Measurements from ENCODE around the gene KATNAL2.

Gene KATNAL2

DNA sequence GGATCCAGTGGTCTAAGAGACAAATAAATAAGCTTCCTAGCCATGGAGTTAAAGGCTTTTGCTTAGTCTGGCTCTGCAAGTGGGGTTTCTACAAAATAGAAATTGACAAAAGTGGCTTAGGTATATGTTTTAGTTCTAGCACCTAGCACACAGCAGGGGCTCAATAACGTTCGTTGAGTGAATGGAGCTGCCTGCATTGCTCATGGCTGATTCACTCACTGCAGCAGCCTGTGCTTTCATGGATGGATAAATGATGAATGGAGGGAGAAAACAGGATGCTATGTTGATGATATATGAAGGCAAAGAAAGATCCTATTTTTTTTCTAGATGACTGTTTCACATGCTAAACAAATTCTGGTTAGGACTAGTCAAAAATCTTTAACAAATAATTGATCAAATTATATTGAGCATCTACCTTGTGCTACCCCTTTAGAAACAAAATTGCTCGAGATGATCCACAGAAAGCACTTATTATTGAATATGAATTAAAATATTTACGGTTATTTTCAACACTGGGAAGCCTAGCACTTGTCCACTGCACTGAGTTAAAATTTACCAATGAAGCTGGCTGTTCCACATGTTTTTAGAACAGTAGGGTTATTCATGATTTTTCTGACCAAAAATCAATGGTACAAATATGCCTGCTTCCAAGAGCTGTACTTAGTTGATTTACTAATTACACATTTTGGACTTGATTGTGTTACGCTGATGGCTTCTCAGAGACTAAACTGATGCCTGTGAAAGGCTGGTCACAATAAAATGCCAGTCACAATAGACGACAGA lies 193.3 kb downstream of the KATNAL2 start:
- TF ChIP-seq, protein P1, sequence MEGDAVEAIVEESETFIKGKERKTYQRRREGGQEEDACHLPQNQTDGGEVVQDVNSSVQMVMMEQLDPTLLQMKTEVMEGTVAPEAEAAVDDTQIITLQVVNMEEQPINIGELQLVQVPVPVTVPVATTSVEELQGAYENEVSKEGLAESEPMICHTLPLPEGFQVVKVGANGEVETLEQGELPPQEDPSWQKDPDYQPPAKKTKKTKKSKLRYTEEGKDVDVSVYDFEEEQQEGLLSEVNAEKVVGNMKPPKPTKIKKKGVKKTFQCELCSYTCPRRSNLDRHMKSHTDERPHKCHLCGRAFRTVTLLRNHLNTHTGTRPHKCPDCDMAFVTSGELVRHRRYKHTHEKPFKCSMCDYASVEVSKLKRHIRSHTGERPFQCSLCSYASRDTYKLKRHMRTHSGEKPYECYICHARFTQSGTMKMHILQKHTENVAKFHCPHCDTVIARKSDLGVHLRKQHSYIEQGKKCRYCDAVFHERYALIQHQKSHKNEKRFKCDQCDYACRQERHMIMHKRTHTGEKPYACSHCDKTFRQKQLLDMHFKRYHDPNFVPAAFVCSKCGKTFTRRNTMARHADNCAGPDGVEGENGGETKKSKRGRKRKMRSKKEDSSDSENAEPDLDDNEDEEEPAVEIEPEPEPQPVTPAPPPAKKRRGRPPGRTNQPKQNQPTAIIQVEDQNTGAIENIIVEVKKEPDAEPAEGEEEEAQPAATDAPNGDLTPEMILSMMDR (IDR thresholded peaks at IDR 0.05): no peak

DNA sequence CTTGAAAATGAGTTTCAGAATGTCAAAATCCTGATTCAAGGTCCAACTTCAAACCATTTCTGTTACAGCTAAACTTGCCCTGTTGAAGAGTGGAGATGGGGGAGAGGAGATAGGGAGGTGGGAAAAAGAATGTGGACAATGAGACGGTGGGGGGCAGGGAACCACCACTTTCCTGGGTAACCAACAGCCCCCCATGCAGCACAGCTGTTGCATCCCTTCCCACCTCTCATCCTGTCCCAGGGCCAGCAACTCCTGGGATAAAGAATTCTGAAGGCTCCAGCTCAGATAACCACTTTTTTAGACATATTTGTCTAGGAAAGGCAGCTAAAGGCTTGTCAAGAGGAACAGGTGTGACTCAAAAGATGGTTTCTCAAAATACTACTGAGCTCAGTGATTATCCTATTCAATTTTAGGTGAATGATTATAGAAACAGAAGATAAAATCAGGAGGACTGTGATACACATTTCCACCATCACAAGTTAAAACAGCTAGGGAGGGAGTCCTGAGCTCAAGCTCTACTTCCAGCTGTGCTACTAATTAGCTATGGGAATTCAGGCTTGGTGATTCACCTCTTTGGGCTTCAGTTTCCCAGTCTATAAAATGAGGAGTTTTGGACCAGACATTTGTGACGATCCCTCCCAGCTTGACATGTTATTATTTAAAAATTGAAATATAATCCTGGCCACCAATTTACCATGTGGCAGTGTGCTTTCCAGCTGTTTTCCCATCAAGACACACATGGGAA lies 196.6 kb downstream of the KATNAL2 start:
- DNase-seq (ENCODE audit: low spot score): no peak
- TF ChIP-seq, protein P1 (IDR thresholded peaks at IDR 0.05): no peak

More for the DNA sequence above, 193.3 kb downstream of the KATNAL2 start:
- Histone ChIP-seq H3K4me3 (no peak overlapping the region), H3K27ac (no peak overlapping the region)
- no peak for DNase-seq (ENCODE audit: low spot score)

DNA sequence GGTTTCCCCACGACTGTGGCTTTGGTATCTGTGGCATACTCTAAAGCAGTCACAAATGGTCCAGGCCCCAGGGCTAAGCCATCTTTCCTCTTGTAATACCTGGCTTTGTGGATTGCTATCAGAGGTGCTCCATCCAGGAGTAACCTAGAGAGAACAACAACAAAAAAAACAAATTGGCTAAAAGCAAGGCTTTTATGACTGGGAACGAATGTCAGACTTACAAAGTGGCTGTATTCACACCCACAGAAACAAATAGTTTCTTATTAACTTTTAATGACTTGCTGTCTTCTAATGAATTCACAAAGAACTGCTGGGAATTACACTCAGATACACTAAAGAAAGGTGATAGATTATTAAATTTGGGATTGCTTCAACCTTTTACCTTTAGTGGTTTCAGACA lies 197.8 kb downstream of the KATNAL2 start:
- Histone ChIP-seq H3K4me3 (no peak overlapping the region), H3K27ac (no peak overlapping the region)
- TF ChIP-seq, protein P1 (IDR thresholded peaks at IDR 0.05): no peak
- DNase-seq (ENCODE audit: low spot score): no peak

More for the DNA sequence above, 196.6 kb downstream of the KATNAL2 start:
- Histone ChIP-seq H3K27ac (no peak overlapping the region), H3K4me3 (no peak overlapping the region)

DNA sequence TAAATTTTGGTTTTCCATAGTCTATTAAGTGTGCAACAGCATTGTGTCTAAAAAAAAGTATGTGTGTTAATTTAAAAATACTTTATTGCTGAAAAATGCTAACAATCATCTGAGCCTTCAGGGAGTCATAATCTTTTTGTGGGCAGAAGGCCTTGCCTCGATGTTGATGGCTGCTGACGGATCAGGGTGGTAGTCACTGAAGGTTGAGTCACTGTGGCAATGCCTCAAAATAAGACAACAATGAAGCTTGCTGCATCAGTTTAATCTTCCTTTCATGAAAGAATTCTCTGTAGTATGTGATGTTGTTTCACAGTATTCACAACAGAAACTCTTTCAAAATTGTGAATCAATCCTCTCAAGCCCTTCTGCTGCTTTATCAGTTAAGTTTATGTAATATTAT lies 201.6 kb downstream of the KATNAL2 start:
- no peak overlapping the region for H3K27ac ChIP-seq
- no peak for DNase-seq (ENCODE audit: low spot score)
- no peak overlapping the region for H3K4me3 ChIP-seq
- TF ChIP-seq, protein P1 (IDR thresholded peaks at IDR 0.05): no peak

DNA sequence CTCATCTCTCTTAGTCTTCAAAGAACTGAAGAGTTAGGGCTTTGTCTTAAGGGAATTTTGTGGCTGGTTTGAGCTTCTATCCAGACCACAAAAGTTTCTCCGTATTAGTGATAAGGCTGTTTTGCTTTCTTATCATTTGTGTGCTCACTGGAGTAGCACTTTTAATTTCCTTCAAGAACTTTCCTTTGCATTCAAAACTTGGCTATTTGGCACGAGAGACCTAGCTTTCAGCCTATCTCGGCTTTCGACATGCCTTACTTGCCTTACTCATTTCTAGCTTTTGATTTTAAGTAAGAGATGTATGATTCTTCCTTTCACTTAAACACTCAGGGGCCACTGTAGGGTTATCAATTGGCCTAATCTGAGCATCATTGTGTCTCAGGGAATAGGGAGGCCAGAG lies 203.0 kb downstream of the KATNAL2 start:
- TF ChIP-seq, protein P1 (IDR thresholded peaks at IDR 0.05): no peak
- no peak for DNase-seq (ENCODE audit: low spot score)
- Histone ChIP-seq H3K4me3 (no peak overlapping the region), H3K27ac (no peak overlapping the region)

DNA sequence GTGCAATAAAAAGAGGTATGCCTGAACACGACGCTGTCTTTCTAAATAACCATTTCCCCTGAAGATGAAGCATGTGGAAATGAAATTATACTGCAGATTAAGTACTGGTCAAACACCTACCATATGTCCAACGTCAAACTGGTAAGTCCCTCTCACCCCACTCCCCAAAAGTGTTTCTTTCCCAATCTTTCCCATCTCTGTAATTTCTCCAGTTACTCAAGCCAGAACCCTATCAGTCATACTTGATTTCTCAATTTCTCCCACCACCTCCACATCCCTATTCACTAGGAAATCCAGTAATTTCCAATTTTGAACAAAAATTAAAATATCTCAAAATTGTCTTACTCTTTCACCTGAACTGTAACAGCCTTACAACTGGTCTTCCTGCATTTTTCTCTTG lies 203.7 kb downstream of the KATNAL2 start:
- Histone ChIP-seq H3K4me3 (no peak overlapping the region), H3K27ac (no peak overlapping the region)
- TF ChIP-seq, protein P1 (IDR thresholded peaks at IDR 0.05): no peak
- no peak for DNase-seq (ENCODE audit: low spot score)

Measured in coronary artery (tissue), 2 donors.